Peyer's patch (tissue), 4 donors: ENCODE measurements around the gene TMCC1.

Experiments used
- CTCF ChIP-seq, 6 experiments: fragments of 450-650 bp in 4 of 6; fragments of 200-600 bp in 2 of 6; sonication (generic) in 1 of 6; IDR thresholded peaks; one replicate each; pipeline ENCODE4 v1.5.1; 2017 to 2019; ENCODE audit warnings: antibody characterized with exemption in 6 of 6, mild to moderate bottlenecking in 3 of 6, moderate library complexity in 1 of 6
- POLR2A ChIP-seq, 2 donors: fragments of 450-650 bp; IDR thresholded peaks; one replicate each; pipeline ENCODE4 v1.5.1; 2017; ENCODE audit warnings: antibody characterized with exemption in 2 of 2, mild to moderate bottlenecking in 2 of 2, moderate library complexity in 2 of 2

DNA sequence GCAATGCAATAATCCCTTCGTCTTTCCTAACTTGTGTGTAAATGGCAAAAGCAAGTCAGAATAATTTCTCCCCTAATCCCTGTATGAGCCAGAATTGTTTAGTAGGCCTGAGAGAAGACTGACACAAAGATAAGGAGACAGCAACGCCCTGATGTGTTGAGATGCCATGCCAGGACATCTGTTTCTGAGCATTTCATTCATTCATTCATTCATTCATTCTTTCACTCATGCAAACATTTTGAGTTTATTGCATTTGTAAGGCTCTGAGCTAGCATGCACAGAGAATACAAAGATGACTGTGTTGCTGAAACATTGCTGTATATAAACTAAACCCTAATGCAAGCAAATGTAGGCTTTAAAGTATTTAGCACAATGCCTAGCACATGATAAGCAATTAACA lies 127.4 kb downstream of the TMCC1 start:
- TF ChIP-seq CTCF (IDR thresholded peaks at IDR 0.05) (no peak), POLR2A (IDR thresholded peaks at IDR 0.05) (no peak)
